Embryonic facial prominence (tissue), 1 donor: ENCODE measurements around the gene DCTN4.
"Not testable (repeated sequence)": the region's sequence is repeated elsewhere in the genome, so short reads cannot be mapped to it uniquely, and the experiment has no call there.

ENCODE experiments used
- DNase-seq: peaks from one replicate; pipeline ENCODE4 v3.0.0-alpha.2; 2016; ENCODE audit errors: extremely low spot score

The DCTN4 gene

GRCh38 chr5:150778517-150779396, 19.9 kb upstream of the DCTN4 start, which contains the start of gene SMIM3:
Gene SMIM3, plus strand, starts transcription at chr5:150778757. Its CDS starts 16,684 bp downstream, at chr5:150795441.
- DNase-seq: peak; percentile 16

GRCh38 chr5:150778088-150778516, 19.3 kb upstream of the DCTN4 start:
- no peak for DNase-seq

- DNase-seq: no peak
Measured at GRCh38 chr5:150777685-150778084, 18.9 kb upstream of the DCTN4 start.

- no peak for DNase-seq
Measured at GRCh38 chr5:150774145-150774544, 15.3 kb upstream of the DCTN4 start.

GRCh38 chr5:150771034-150771795, 12.4 kb upstream of the DCTN4 start:
- DNase-seq: no peak

GRCh38 chr5:150766251-150766650, 7.4 kb upstream of the DCTN4 start:
- no peak for DNase-seq

- DNase-seq: no peak
Measured at GRCh38 chr5:150765799-150766169, 7.0 kb upstream of the DCTN4 start.

GRCh38 chr5:150765011-150765798, 6.4 kb upstream of the DCTN4 start:
- DNase-seq: no peak

- no peak for DNase-seq
Measured at GRCh38 chr5:150764530-150764929, 5.7 kb upstream of the DCTN4 start.

- DNase-seq: no peak
Measured at GRCh38 chr5:150763023-150763769, 4.4 kb upstream of the DCTN4 start.

- DNase-seq: no peak
Measured at GRCh38 chr5:150762211-150762610, 3.4 kb upstream of the DCTN4 start.

- no peak for DNase-seq
Measured at GRCh38 chr5:150759334-150759583, 442 bp upstream of the DCTN4 start.

- no peak for DNase-seq
Measured at GRCh38 chr5:150758203-150758530, 650 bp downstream of the DCTN4 start.

- no peak for DNase-seq
Measured at GRCh38 chr5:150757087-150757649, 1.6 kb downstream of the DCTN4 start.

- DNase-seq: no peak
Measured at GRCh38 chr5:150753863-150754262, 5.0 kb downstream of the DCTN4 start.

GRCh38 chr5:150753463-150753862, 5.4 kb downstream of the DCTN4 start:
- no peak for DNase-seq

- DNase-seq: no peak
Measured at GRCh38 chr5:150751096-150751891, 7.5 kb downstream of the DCTN4 start.

GRCh38 chr5:150750469-150750868, 8.3 kb downstream of the DCTN4 start:
- DNase-seq: no peak

- DNase-seq: not testable (repeated sequence)
Measured at GRCh38 chr5:150743142-150743488, 15.7 kb downstream of the DCTN4 start.

GRCh38 chr5:150742455-150743141, 16.2 kb downstream of the DCTN4 start:
- DNase-seq: not testable (repeated sequence)
